Prostate gland (tissue), 2 donors: ENCODE measurements around the gene UBE2L3.

Source experiments
- CTCF ChIP-seq, 4 experiments: fragments of 200-600 bp in 2 of 4; fragments of 450-650 bp in 2 of 4; sonication (generic) in 2 of 4; IDR thresholded peaks; 1 replicate in 3 of 4; 2 replicates in 1 of 4; pipeline ENCODE4 v1.5.1; 2016 to 2019; ENCODE audit warnings: antibody characterized with exemption in 4 of 4, mild to moderate bottlenecking in 2 of 4, moderate library complexity in 2 of 4
- POLR2A ChIP-seq: fragments of 450-650 bp; IDR thresholded peaks from one replicate; pipeline ENCODE4 v1.6.1; 2016; ENCODE audit warnings: antibody characterized with exemption, mild to moderate bottlenecking
- POLR2AphosphoS5 ChIP-seq: sonication (generic); formaldehyde crosslinking; IDR thresholded peaks from one replicate; pipeline ENCODE4 v1.6.1; 2017; ENCODE audit warnings: antibody characterized with exemption

- TF ChIP-seq POLR2AphosphoS5 (no peak), CTCF (IDR thresholded peaks at IDR 0.05) (no peak), POLR2A (no peak)
These were observed 23.5 kb downstream of the UBE2L3 start for GRCh38 chr22:21590809-21591641.
